ENCODE data around the gene ERP44.

The ERP44 gene

DNA sequence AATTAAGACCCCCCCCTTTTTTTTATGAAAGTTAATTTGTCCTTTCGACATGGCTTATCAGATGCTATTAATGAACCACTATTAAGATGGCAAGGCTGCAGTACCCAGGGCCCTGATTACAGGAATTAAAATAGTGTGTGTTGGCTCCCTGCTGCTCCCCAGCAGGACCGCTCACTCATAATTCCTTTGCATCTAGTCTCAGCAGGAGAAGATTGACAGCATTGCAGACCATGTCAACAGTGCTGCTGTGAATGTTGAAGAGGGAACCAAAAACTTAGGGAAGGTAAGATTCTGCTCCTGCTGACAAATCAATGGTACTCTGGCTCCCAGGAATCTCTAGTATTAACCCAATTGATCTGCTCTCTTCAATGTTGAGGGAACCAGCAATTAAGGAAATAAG is 131.3 kb downstream of the ERP44 start:
- Histone ChIP-seq H3K27me3 (ENCODE audit: insufficient read depth, poor library complexity, severe bottlenecking) (no peaks in the 10 kb centered on the region), H3K27ac (replicated peaks) (no peak overlapping the region), H3K4me3 (replicated peaks; ENCODE audit: insufficient read depth, low read length) (no peak overlapping the region)
- no peak for DNase-seq (ENCODE audit: low read depth in 1 of 2, low spot score in 1 of 2)
- TF ChIP-seq SPI1 (IDR thresholded peaks at IDR 0.05; ENCODE audit: borderline replicate concordance, low read depth) (no peak), CTCF (IDR thresholded peaks at IDR 0.05; ENCODE audit: insufficient read depth, low read length) (no peak), GABPA (IDR thresholded peaks at IDR 0.05; ENCODE audit: low read depth) (no peak), POLR2AphosphoS5 (IDR thresholded peaks at IDR 0.05; ENCODE audit: low read depth) (no peak)
- TF ChIP-seq, protein P1, sequence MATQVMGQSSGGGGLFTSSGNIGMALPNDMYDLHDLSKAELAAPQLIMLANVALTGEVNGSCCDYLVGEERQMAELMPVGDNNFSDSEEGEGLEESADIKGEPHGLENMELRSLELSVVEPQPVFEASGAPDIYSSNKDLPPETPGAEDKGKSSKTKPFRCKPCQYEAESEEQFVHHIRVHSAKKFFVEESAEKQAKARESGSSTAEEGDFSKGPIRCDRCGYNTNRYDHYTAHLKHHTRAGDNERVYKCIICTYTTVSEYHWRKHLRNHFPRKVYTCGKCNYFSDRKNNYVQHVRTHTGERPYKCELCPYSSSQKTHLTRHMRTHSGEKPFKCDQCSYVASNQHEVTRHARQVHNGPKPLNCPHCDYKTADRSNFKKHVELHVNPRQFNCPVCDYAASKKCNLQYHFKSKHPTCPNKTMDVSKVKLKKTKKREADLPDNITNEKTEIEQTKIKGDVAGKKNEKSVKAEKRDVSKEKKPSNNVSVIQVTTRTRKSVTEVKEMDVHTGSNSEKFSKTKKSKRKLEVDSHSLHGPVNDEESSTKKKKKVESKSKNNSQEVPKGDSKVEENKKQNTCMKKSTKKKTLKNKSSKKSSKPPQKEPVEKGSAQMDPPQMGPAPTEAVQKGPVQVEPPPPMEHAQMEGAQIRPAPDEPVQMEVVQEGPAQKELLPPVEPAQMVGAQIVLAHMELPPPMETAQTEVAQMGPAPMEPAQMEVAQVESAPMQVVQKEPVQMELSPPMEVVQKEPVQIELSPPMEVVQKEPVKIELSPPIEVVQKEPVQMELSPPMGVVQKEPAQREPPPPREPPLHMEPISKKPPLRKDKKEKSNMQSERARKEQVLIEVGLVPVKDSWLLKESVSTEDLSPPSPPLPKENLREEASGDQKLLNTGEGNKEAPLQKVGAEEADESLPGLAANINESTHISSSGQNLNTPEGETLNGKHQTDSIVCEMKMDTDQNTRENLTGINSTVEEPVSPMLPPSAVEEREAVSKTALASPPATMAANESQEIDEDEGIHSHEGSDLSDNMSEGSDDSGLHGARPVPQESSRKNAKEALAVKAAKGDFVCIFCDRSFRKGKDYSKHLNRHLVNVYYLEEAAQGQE (IDR thresholded peaks at IDR 0.05; ENCODE audit: insufficient replicate concordance, low read depth): no peak

GRCh38 chr9:99966716-99967115 is 132.1 kb downstream of the ERP44 start:
- Histone ChIP-seq H3K4me3 (replicated peaks; ENCODE audit: insufficient read depth, low read length) (no peak overlapping the region), H3K27ac (replicated peaks) (no peak overlapping the region), H3K27me3 (ENCODE audit: insufficient read depth, poor library complexity, severe bottlenecking) (no peaks in the 10 kb centered on the region)
- no peak for DNase-seq (ENCODE audit: low read depth in 1 of 2, low spot score in 1 of 2)
- TF ChIP-seq GABPA (IDR thresholded peaks at IDR 0.05; ENCODE audit: low read depth) (no peak), SPI1 (IDR thresholded peaks at IDR 0.05; ENCODE audit: borderline replicate concordance, low read depth) (no peak), CTCF (IDR thresholded peaks at IDR 0.05; ENCODE audit: insufficient read depth, low read length) (no peak), POLR2AphosphoS5 (IDR thresholded peaks at IDR 0.05; ENCODE audit: low read depth) (no peak)
- TF ChIP-seq, protein P1 (IDR thresholded peaks at IDR 0.05; ENCODE audit: insufficient replicate concordance, low read depth): no peak

GRCh38 chr9:99966001-99966400 is 132.8 kb downstream of the ERP44 start:
- DNase-seq (ENCODE audit: low read depth in 1 of 2, low spot score in 1 of 2): no peak
- Histone ChIP-seq H3K27ac (replicated peaks) (no peak overlapping the region), H3K4me3 (replicated peaks; ENCODE audit: insufficient read depth, low read length) (no peak overlapping the region), H3K27me3 (ENCODE audit: insufficient read depth, poor library complexity, severe bottlenecking) (no peaks in the 10 kb centered on the region)
- TF ChIP-seq CTCF (IDR thresholded peaks at IDR 0.05; ENCODE audit: insufficient read depth, low read length) (no peak), SPI1 (IDR thresholded peaks at IDR 0.05; ENCODE audit: borderline replicate concordance, low read depth) (no peak), POLR2AphosphoS5 (IDR thresholded peaks at IDR 0.05; ENCODE audit: low read depth) (no peak), GABPA (IDR thresholded peaks at IDR 0.05; ENCODE audit: low read depth) (no peak)
- TF ChIP-seq, protein P1 (IDR thresholded peaks at IDR 0.05; ENCODE audit: insufficient replicate concordance, low read depth): no peak
